CD4-positive, alpha-beta T cell (primary cell): Measurements from ENCODE around the gene GNG14. TPM values are rescaled to one million over a fixed set of nuclear protein-coding genes. Genes with fewer than 3 reads are reported as not detected.

Experiments
- ATAC-seq: fragments of 200-7000 bp; cut with Tn5 transposase; one replicate; pipeline ENCODE4 v1.10.0; 2022; ENCODE audit warnings: mild to moderate bottlenecking; ENCODE audit not compliant: poor library complexity
- CTCF ChIA-PET: fragments of 350-600 bp; sonication (Branson Sonifier 250); formaldehyde crosslinking; loops from one replicate; lab custom pipeline; 2021; ENCODE audit warnings: antibody characterized with exemption, inconsistent platforms; lab: Charles Lee
- POLR2A ChIA-PET: fragments of 350-600 bp; sonication (Branson Sonifier 250); formaldehyde crosslinking; loops from one replicate; lab custom pipeline; 2021; ENCODE audit warnings: antibody characterized with exemption, inconsistent platforms; lab: Charles Lee
- DNase-seq, 14 experiments: peaks; one replicate each; pipeline ENCODE4 v3.0.0-alpha.2; 2013 to 2020; ENCODE audit warnings: mixed read lengths in 2 of 14
- H3K27ac ChIP-seq, 2 donors: one replicate each; pipeline versions ENCODE4 v1.5.1 to v1.7.0; 2013; ENCODE audit warnings: low read length in 2 of 2, low read depth in 1 of 2, mild to moderate bottlenecking in 1 of 2
- H3K27me3 ChIP-seq, 2 experiments: 1 replicate in 1 of 2; 2 replicates in 1 of 2; pipeline versions ENCODE4 v1.6.1 to v1.7.0; 2013; ENCODE audit warnings: low read length in 2 of 2, control low read depth in 1 of 2, mild to moderate bottlenecking in 1 of 2, moderate library complexity in 1 of 2; ENCODE audit not compliant: insufficient read depth in 2 of 2, control insufficient read depth in 1 of 2
- H3K36me3 ChIP-seq: one replicate; pipeline ENCODE4 v1.6.1; 2013; ENCODE audit warnings: low read length, control low read depth; ENCODE audit not compliant: insufficient read depth
- H3K4me1 ChIP-seq: one replicate; pipeline ENCODE4 v1.6.1; 2013; ENCODE audit warnings: low read length, control low read depth; ENCODE audit not compliant: insufficient read depth
- H3K4me3 ChIP-seq: one replicate; pipeline ENCODE4 v1.5.1; 2013; ENCODE audit warnings: mild to moderate bottlenecking, low read length, moderate library complexity
- H3K9me3 ChIP-seq, 2 experiments: 1 replicate in 1 of 2; 2 replicates in 1 of 2; pipeline versions ENCODE4 v1.6.1 to v1.7.0; 2013; ENCODE audit warnings: low read length in 2 of 2, mild to moderate bottlenecking in 2 of 2, control low read depth in 1 of 2, moderate library complexity in 1 of 2; ENCODE audit not compliant: control insufficient read depth in 1 of 2, insufficient read depth in 1 of 2
- H3K27ac Mint-ChIP-seq: one replicate; pipeline ENCODE4 v1.8.0; 2020; ENCODE audit warnings: mixed read lengths
- H3K27me3 Mint-ChIP-seq: one replicate; pipeline ENCODE4 v1.8.0; 2021; ENCODE audit warnings: mixed read lengths
- H3K36me3 Mint-ChIP-seq: one replicate; pipeline ENCODE4 v1.8.0; 2021; ENCODE audit warnings: low read depth, mixed read lengths
- H3K4me1 Mint-ChIP-seq: one replicate; pipeline ENCODE4 v1.8.0; 2021; ENCODE audit warnings: low read depth, mixed read lengths
- H3K4me3 Mint-ChIP-seq: one replicate; pipeline ENCODE4 v1.8.0; 2020; ENCODE audit warnings: mild to moderate bottlenecking, mixed read lengths
- H3K9me3 Mint-ChIP-seq: one replicate; pipeline ENCODE4 v1.8.0; 2020; ENCODE audit warnings: mixed read lengths
- CTCF ChIP-seq: fragments of 200-600 bp; IDR thresholded peaks from one replicate; pipeline ENCODE4 v1.8.0; 2022; ENCODE audit warnings: antibody characterized with exemption, mild to moderate bottlenecking
- intact Hi-C, 2 experiments: fragments of 100-400 bp; cut with DNase I in 1 of 2; cut with micrococcal nuclease in 1 of 2; formaldehyde crosslinking; loops; one replicate each; pipeline versions ENCODE4 v1.15.1 to v1.9.0; 2023 to 2025; cut with DNase I, micrococcal nuclease
- total RNA-seq, 174 experiments: library from RNA in 2 of 174; stranded (reverse) in 2 of 174; gene quantifications; one replicate each; pipeline ENCODE4 v1.2.3 and lab custom pipeline; 2021 to 2026

The GNG14 gene
- total RNA-seq, 2 experiments from 2014 or later = not detected

GRCh38 chr19:12668346-12668745, 19.5 kb upstream of the GNG14 start:
- H3K9me3 ChIP-seq = no peaks in the 10 kb centered on the region
- ATAC-seq (no peak), DNase-seq (no peak)
- Mint-ChIP-seq H3K4me3 (peak overlapping the region; percentile 92), H3K4me1 (peaks cover 53% of the 10 kb centered on the region), H3K9me3 (no peaks in the 10 kb centered on the region), H3K36me3 (peaks cover 54% of the 10 kb centered on the region), H3K27me3 (no peaks in the 10 kb centered on the region), H3K27ac (peak overlapping the region; percentile 98)
- H3K27me3 ChIP-seq = no peaks in the 10 kb centered on the region
- H3K27ac ChIP-seq = peak overlapping the region; percentile 89 to 99
- no peak for TF ChIP-seq CTCF
- intact Hi-C loops = loop anchor here (2.0 to 5.0 kb wide), 5 partner anchors 28 to 746 kb away; partner anchors contain the start of gene JUNB (in 1 of the 2)
- H3K4me1 ChIP-seq = peaks cover 66% of the 10 kb centered on the region
- CTCF ChIA-PET = interaction anchor here (0.9 to 2.4 kb wide), 2 partner anchors 28 to 104 kb away, joined by 4 to 16 read pairs; no protein-coding TSS in a partner anchor
- H3K36me3 ChIP-seq = peaks cover 25% of the 10 kb centered on the region
- POLR2A ChIA-PET = interaction anchor here (0.6 to 2.0 kb wide), 9 partner anchors 13 to 124 kb away, joined by 3 to 28 read pairs (median 6); partner anchors contain the start of genes DHPS, FBXW9 and TRIR
- peak overlapping the region; percentile 85 for H3K4me3 ChIP-seq

- Histone ChIP-seq H3K27ac (peak overlapping the region; percentile 89 to 99), H3K9me3 (no peaks in the 10 kb centered on the region), H3K4me3 (peak overlapping the region; percentile 85), H3K36me3 (peaks cover 25% of the 10 kb centered on the region), H3K27me3 (no peaks in the 10 kb centered on the region), H3K4me1 (peaks cover 63% of the 10 kb centered on the region)
- ATAC-seq (peak; percentile 47), DNase-seq (peak; percentile 23 to 91 (median 60))
- Mint-ChIP-seq H3K4me1 (peaks cover 53% of the 10 kb centered on the region), H3K9me3 (no peaks in the 10 kb centered on the region), H3K36me3 (peaks cover 54% of the 10 kb centered on the region), H3K4me3 (peak overlapping the region; percentile 92), H3K27ac (peak overlapping the region; percentile 98), H3K27me3 (no peaks in the 10 kb centered on the region)
- ChIA-PET POLR2A (interaction anchor here (0.6 to 2.0 kb wide), 15 partner anchors 9 to 123 kb away, joined by 3 to 28 read pairs (median 4); partner anchors contain the start of genes DHPS, FBXW9, TRIR and ZNF490), CTCF (interaction anchor here (0.9 to 2.4 kb wide), 3 partner anchors 12 to 105 kb away, joined by 4 to 16 read pairs (median 4); partner anchors contain the start of gene DHPS)
- intact Hi-C loops = loop anchor here (1.0 to 5.0 kb wide), 7 partner anchors 12 to 747 kb away; partner anchors contain the start of genes DHPS (in 1 of the 2), JUNB (in 1 of the 2), ZNF490 (in 1 of the 2) and ZNF791 (in 1 of the 2)
- no peak for TF ChIP-seq CTCF
Measured at GRCh38 chr19:12668932-12669269, 18.9 kb upstream of the GNG14 start.

GRCh38 chr19:12669270-12670158, 18.3 kb upstream of the GNG14 start:
- peaks cover 58% of the 10 kb centered on the region for H3K4me1 ChIP-seq

More at GRCh38 chr19:12669270-12670158, 18.3 kb upstream of the GNG14 start:
- H3K36me3 ChIP-seq = peaks cover 25% of the 10 kb centered on the region
- H3K9me3 ChIP-seq = no peaks in the 10 kb centered on the region
- CTCF ChIA-PET = interaction anchor here (0.6 to 2.4 kb wide), 3 partner anchors 8 to 30 kb away, joined by 3 to 16 read pairs (median 4); partner anchors contain the start of gene DHPS
- no peaks in the 10 kb centered on the region for H3K9me3 Mint-ChIP-seq
- no peaks in the 10 kb centered on the region for H3K27me3 Mint-ChIP-seq
- ATAC-seq (peak; percentile 28), DNase-seq (peak; percentile 62 to 89 (median 68))
- H3K27ac ChIP-seq = peak overlapping the region; percentile 89 to 99
- peak overlapping the region; percentile 85 for H3K4me3 ChIP-seq
- TF ChIP-seq CTCF = no peak
- peak overlapping the region; percentile 98 for H3K27ac Mint-ChIP-seq
- H3K4me3 Mint-ChIP-seq = peak overlapping the region; percentile 92
- intact Hi-C loops = loop anchor here (1.0 to 5.0 kb wide), 8 partner anchors 12 to 747 kb away; partner anchors contain the start of genes DHPS (in 1 of the 2), JUNB (in 1 of the 2), ZNF490 (in 1 of the 2) and ZNF791 (in 1 of the 2)
- POLR2A ChIA-PET = interaction anchor here (0.6 to 2.0 kb wide), 17 partner anchors 8 to 174 kb away, joined by 3 to 28 read pairs (median 4); partner anchors contain the start of genes DHPS, FBXW9, TRIR and ZNF490
- H3K27me3 ChIP-seq = no peaks in the 10 kb centered on the region
- peaks cover 57% of the 10 kb centered on the region for H3K36me3 Mint-ChIP-seq
- peaks cover 48% of the 10 kb centered on the region for H3K4me1 Mint-ChIP-seq
